ENCODE measurements around the gene IL15. TPM values are rescaled to one million over a fixed set of nuclear protein-coding genes. Genes with fewer than 3 reads are reported as not detected.

IL15 gene
- total RNA-seq, 1 donor from 2014 or later = 0.98 TPM

GRCh38 chr4:141768954-141769353, 132.6 kb downstream of the IL15 start:
- DNase-seq (ENCODE audit: low spot score, unreplicated experiment) = no peak
- H3K9me3 Mint-ChIP-seq (ENCODE audit: low read depth) = no peaks in the 10 kb centered on the region
- no peak overlapping the region for H3K27ac Mint-ChIP-seq
- H3K4me1 Mint-ChIP-seq (ENCODE audit: low read depth) = peaks cover 7% of the 10 kb centered on the region
- no peak overlapping the region for H3K4me3 Mint-ChIP-seq (ENCODE audit: low read depth)
- no peaks in the 10 kb centered on the region for H3K36me3 Mint-ChIP-seq (ENCODE audit: insufficient read depth)
- no peak for TF ChIP-seq CTCF (IDR thresholded peaks at IDR 0.05; ENCODE audit: unreplicated experiment)
- H3K27me3 Mint-ChIP-seq = no peaks in the 10 kb centered on the region

- no peaks in the 10 kb centered on the region for H3K9me3 Mint-ChIP-seq (ENCODE audit: low read depth)
- peaks cover 7% of the 10 kb centered on the region for H3K4me1 Mint-ChIP-seq (ENCODE audit: low read depth)
- no peaks in the 10 kb centered on the region for H3K36me3 Mint-ChIP-seq (ENCODE audit: insufficient read depth)
- TF ChIP-seq CTCF (IDR thresholded peaks at IDR 0.05; ENCODE audit: unreplicated experiment) = no peak
- H3K27me3 Mint-ChIP-seq = no peaks in the 10 kb centered on the region
- DNase-seq (ENCODE audit: low spot score, unreplicated experiment) = no peak
- H3K27ac Mint-ChIP-seq = peak overlapping the region; percentile 57
- no peak overlapping the region for H3K4me3 Mint-ChIP-seq (ENCODE audit: low read depth)
These were observed 135.8 kb downstream of the IL15 start for GRCh38 chr4:141771889-141772830.

- H3K4me1 Mint-ChIP-seq (ENCODE audit: low read depth) = peaks cover 7% of the 10 kb centered on the region
- H3K4me3 Mint-ChIP-seq (ENCODE audit: low read depth) = no peak overlapping the region
- DNase-seq (ENCODE audit: low spot score, unreplicated experiment) = no peak
- no peak overlapping the region for H3K27ac Mint-ChIP-seq
- H3K36me3 Mint-ChIP-seq (ENCODE audit: insufficient read depth) = no peaks in the 10 kb centered on the region
- no peaks in the 10 kb centered on the region for H3K27me3 Mint-ChIP-seq
- H3K9me3 Mint-ChIP-seq (ENCODE audit: low read depth) = no peaks in the 10 kb centered on the region
- TF ChIP-seq CTCF (IDR thresholded peaks at IDR 0.05; ENCODE audit: unreplicated experiment) = no peak
These were observed 136.5 kb downstream of the IL15 start for GRCh38 chr4:141772838-141773237.

GRCh38 chr4:141782205-141782604, 145.8 kb downstream of the IL15 start:
- H3K36me3 Mint-ChIP-seq (ENCODE audit: insufficient read depth) = no peaks in the 10 kb centered on the region
- H3K27ac Mint-ChIP-seq = no peak overlapping the region
- no peaks in the 10 kb centered on the region for H3K27me3 Mint-ChIP-seq
- peaks cover 5% of the 10 kb centered on the region for H3K9me3 Mint-ChIP-seq (ENCODE audit: low read depth)
- TF ChIP-seq CTCF (IDR thresholded peaks at IDR 0.05; ENCODE audit: unreplicated experiment) = no peak
- H3K4me1 Mint-ChIP-seq (ENCODE audit: low read depth) = no peaks in the 10 kb centered on the region
- DNase-seq (ENCODE audit: low spot score, unreplicated experiment) = no peak
- no peak overlapping the region for H3K4me3 Mint-ChIP-seq (ENCODE audit: low read depth)
